ENCODE results near the gene GPC4.

GPC4 gene

GRCh38 chrX:133410550-133410949, 4.7 kb downstream of the GPC4 start:
- no peak for DNase-seq

GRCh38 chrX:133405498-133406185, 9.6 kb downstream of the GPC4 start:
- DNase-seq: no peak

DNA sequence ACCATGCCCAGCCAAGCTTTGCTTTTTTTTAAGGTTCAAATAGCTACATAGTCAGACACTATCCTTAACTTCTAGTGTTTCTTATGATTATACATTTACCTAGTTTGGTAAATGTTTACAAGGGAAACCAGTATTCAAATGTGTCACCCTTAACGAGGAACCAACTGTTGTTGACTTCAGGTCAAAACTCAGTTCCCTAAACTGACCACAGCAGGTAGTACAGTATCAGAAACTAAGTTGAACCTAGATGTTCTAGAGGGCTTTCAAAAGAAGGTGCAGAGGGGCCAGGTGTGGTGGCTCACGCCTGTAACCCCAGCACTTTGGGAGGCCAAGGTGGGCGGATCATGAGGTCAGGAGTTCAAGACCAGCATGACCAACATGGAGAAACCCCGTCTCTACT, 11.3 kb downstream of the GPC4 start:
- DNase-seq: no peak

DNA sequence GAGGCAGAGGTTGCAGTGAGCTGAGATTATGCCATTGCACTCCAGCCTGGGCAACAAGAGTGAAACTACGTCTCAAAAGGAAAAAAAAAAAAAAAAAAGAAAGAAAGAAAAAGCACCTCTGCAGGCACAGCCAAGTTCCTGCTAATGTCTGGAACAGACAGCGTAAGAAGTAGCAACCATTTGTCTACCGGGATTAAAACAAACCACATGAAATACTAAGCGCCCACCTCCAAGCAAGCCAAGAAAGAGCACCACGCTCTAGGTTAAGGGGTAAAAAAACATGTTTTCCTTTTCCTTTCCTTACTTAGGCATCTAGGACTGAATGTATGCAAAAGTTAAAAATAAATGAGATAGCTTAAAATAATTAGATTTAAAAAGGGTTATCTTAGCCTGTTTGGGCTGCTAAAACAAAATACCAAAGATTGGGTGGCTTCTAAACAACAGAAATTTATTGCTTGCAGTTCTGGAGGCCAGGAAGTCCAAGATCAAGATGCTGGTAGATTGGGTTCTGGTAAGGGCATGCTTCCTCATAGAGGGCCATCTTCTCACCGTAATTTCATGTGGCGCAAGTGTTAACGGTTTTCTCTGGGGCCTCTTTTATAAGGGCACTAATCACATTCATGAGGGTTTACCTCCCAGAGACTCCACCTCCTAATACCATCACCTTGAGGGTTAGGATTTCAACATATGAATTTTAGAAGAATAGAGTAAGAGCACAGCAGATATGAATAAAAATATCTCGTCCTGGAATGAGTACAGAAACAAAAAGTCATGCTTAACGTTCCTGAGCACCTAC, 12.3 kb downstream of the GPC4 start:
- no peak for DNase-seq

- DNase-seq: no peak
These were observed 13.2 kb downstream of the GPC4 start for GRCh38 chrX:133402042-133402453.

DNA sequence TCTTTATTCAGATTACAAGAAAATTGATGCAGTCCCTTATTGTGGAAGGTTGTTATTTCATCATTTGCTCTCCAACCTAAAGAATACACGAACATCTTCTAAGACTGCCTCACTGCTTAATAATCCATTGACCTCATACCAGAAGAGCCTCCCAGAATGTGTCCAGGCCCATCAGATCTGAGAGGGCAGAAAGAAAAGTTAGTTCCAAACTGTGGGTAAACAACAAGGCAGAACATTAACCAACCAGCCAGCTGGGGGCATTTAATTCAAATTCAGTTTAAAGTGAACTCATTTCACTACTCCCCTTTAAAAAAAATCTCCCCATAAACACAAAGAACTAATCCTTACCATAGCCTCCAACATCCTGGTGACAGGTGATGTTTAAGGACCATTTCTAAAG, 13.8 kb downstream of the GPC4 start:
- no peak for DNase-seq

- no peak for DNase-seq
These were observed 15.9 kb downstream of the GPC4 start for GRCh38 chrX:133399411-133399810.

GRCh38 chrX:133394765-133395164, 20.5 kb downstream of the GPC4 start:
- no peak for DNase-seq

- no peak for DNase-seq
These were observed 22.6 kb downstream of the GPC4 start for GRCh38 chrX:133392671-133393070.

DNA sequence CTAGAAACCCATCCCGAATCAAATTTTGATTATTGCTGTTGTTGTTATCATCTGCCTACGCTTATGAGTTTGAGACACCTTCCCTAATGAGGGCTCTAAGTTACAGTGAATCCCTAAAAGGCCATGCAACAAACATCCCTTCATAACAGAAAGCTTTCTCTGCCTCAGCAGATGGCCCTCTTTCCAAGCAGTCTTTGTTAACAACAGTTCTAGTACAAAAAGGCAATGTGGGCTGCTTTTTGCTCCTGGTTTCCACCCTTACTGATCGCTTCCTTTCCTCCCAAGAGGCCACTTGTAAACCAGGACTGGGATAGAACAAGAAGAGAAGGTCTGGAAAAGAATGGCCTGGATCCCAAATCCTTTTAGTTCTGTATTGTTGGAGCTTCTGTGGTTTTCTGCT, 24.2 kb downstream of the GPC4 start:
- no peak for DNase-seq

- DNase-seq: no peak
These were observed 24.6 kb downstream of the GPC4 start for GRCh38 chrX:133390676-133391075.

- DNase-seq: no peak
These were observed 25.3 kb downstream of the GPC4 start for GRCh38 chrX:133389975-133390374.

GRCh38 chrX:133384454-133384853, 30.8 kb downstream of the GPC4 start:
- DNase-seq: no peak

DNA sequence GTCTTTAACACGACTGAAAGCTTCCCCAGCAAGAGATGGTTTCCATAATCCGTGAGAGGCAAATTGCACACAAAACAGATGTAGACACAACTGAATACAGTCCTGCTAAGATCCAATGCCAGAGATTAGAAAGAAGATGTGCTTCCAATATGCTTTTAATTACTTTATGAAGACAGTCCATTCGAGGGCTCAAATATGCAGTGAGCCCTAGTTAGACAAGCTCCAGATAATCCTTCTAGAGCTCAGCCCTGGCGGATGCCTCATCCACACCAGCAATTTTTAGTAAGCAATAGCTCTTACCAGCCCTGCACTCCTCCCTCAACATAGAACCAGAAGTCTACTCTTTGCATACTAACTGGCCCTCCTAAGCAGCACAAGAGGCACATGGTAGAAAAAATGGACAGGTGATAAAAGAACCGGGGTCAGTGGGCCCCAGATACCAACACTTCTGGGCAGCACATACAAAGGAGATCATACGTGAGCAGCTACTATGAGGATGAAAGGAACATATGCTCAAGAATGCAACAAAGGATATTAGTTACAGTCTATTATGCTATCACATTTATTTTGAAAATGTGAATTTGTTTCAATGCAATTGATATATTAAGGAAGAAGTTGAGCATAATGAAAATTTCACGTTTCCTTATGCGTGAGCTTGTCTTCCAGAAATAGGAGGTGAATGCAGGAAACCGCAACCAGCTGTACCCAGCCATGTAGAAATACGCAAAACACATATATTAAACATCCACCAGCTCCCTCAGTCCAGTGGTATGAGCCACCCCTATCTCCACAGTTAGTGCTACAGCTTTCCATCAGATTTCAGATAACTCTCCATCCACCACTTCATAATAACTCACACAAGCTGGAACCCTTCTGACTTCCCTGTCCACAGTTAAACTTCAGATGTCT, 34.3 kb downstream of the GPC4 start:
- DNase-seq: no peak

- no peak for DNase-seq
These were observed 38.9 kb downstream of the GPC4 start for GRCh38 chrX:133376422-133376821.

- DNase-seq: no peak
These were observed 39.5 kb downstream of the GPC4 start for GRCh38 chrX:133375615-133376340.

- no peak for DNase-seq
These were observed 40.4 kb downstream of the GPC4 start for GRCh38 chrX:133374874-133375387.

DNA sequence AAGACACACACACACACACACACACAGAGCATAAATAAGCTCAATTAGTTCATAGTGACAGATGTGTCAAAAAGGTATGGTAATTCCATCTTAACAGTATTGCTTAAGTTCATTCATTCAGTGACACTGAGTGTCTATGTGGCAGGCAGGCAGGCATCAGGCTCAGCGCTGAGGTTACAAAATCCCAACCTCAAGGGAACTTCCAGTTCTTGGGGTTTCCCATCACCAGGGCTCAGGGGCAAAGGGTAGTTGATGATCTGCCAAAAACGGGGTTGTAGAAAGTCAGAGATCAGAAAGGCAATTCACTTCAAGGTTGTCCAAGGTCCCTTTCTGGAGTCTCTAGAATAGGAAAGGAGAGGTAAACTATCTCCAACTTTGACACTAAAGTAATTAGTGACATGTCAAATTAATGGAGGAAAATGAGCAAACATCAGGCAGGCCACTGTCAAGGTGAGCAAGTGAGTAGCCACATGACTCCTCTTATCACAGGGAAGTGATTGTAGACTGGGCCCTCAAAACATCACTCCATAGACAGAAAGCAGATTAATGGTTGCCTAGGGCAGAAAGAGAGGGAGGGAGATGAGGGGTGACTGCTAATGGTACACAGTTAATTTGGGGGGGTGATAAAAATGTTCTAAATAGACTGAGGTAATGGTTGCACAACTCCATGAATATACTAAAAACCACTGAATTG, 41.8 kb downstream of the GPC4 start:
- no peak for DNase-seq

- no peak for DNase-seq
These were observed 44.5 kb downstream of the GPC4 start for GRCh38 chrX:133370696-133371275.

- DNase-seq: no peak
These were observed 46.2 kb downstream of the GPC4 start for GRCh38 chrX:133369065-133369464.

- no peak for DNase-seq
These were observed 48.6 kb downstream of the GPC4 start for GRCh38 chrX:133366735-133367134.

Measured in T-helper 2 cell (primary cell).